ENCODE data around the gene HIBCH. TPM values are rescaled to one million over a fixed set of nuclear protein-coding genes. Genes with fewer than 3 reads are reported as not detected.
"Not testable (repeated sequence)": the region's sequence is repeated elsewhere in the genome, so short reads cannot be mapped to it uniquely, and the experiment has no call there.

Gene HIBCH
- total RNA-seq, 2 donors from 2014 or later, result 13.0 to 14.0 TPM

DNA sequence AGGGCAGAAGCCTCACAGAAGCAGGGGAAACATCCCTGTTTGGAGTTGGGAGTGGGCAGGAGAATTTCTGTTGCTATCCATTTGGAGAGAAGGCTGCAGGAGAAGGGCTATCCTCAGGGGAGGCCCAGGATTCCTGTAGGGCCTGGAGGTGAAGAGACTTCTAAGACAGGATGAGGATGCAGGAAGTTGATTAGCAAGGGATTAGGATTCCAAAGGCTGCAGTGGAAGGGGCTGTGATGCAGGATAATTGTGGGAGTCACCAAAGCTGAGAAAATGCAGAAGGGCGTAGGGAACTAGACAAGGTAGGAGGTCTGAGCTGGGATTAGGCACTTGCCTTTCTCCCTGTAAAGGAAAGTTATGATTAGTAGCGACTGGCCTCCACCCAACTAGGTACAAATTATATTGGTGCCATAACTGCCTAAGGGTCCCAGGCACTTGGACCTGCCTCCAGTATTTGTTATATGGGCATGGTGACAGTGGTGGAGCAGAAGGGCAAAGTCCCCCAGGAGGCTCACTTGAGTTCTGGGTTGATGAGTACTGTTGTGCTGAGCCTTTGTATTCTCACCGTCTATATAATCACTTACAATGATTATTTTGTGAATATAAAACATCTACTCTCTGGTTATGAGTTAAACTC is 160.7 kb downstream of the HIBCH start:
- H3K27me3 Mint-ChIP-seq, result peaks cover 11% of the 10 kb centered on the region

DNA sequence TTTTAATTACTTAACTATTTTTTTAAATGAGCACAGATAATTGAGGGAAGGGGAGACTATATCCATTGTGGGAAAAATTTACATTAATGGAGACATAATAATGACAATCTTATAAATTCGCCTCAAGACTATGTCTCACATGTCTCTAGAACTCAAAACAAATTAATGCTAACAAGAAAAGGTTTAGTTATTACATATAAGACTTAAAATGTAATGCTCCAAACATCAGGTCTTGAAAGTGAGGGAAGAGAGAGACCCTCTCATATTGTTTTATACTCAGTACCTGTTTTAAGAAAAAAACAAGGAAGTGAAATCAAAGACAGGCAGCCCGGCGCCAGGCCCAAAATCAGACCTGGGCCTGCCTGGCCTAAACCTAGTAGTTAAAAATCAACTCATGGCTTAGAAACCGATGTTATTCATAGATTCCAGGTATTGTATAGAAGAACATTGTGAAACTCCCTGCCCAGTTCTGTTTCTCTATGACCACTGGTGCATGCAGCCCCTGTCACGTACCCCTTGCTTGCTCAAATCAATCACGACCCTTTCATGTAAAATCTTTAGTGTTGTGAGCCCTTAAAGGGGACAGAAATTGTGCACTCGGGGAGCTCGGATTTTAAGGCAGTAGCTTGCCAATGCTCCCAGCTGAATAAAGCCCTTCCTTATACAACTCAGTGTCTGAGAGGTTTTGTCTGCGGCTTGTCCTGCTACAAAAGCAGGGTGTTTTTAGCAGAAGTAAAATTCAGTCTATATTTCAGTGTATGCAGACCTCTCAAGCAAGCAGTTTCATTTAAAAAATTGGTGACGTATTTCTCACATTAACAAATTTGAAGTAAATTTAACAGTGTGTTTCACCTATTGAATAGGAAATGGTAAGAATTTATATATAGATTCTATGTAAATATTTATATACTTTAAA is 161.8 kb downstream of the HIBCH start:
- ATAC-seq; H3K36me3 Mint-ChIP-seq (ENCODE audit: low read depth); H3K4me3 Mint-ChIP-seq; H3K9me3 ChIP-seq (ENCODE audit: control insufficient read depth, low read length, poor library complexity, severe bottlenecking); H3K4me1 Mint-ChIP-seq; H3K27ac Mint-ChIP-seq; DNase-seq: not testable (repeated sequence)
- peaks cover 11% of the 10 kb centered on the region for H3K27me3 Mint-ChIP-seq

More for the DNA sequence above, 160.7 kb downstream of the HIBCH start:
- Mint-ChIP-seq H3K4me3 (no peak overlapping the region), H3K27ac (no peak overlapping the region), H3K36me3 (ENCODE audit: low read depth) (no peaks in the 10 kb centered on the region), H3K4me1 (no peaks in the 10 kb centered on the region)
- no peaks in the 10 kb centered on the region for H3K9me3 ChIP-seq (ENCODE audit: control insufficient read depth, low read length, poor library complexity, severe bottlenecking)
- DNase-seq (no peak), ATAC-seq (no peak)

DNA sequence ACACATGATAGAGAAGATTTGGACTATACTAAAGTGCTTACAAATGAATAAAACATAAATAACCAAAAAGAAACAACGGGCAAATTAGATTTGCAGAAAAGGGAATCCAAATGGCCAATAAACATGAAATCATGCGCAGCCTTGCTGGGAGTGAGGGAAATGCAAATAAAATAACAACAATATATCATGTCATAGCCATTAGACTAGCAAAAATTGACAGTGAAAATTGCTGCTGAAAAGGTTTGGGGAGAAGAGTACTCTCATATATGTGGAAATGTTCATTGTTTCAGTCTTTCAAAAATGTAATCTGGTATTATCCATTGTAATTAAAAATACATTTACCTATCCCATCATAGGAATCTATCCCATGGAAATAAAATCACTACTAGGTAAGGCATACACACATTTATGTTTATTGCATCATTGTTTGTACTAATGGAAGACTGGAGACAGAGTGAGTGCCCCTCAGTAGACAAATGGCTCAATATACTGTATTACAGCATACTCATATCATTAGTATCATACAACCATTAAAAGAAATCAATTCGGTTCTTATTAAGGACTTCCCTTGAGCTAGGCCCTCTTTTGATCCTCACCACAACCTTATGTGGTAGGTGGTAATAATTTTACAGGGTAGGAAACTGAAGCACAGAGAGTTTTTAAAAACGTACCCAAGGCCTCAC is 163.0 kb downstream of the HIBCH start:
- H3K4me3 Mint-ChIP-seq, result no peak overlapping the region
- DNase-seq, result no peak
- H3K27me3 Mint-ChIP-seq, result peaks cover 11% of the 10 kb centered on the region
- H3K36me3 Mint-ChIP-seq (ENCODE audit: low read depth), result no peaks in the 10 kb centered on the region
- no peaks in the 10 kb centered on the region for H3K9me3 ChIP-seq (ENCODE audit: control insufficient read depth, low read length, poor library complexity, severe bottlenecking)
- no peaks in the 10 kb centered on the region for H3K4me1 Mint-ChIP-seq
- ATAC-seq, result no peak
- no peak overlapping the region for H3K27ac Mint-ChIP-seq

Other genes starting within 250 kb of the HIBCH start
- gene INPP1, start 23.8 kb upstream of the HIBCH start, total RNA-seq, result 1 to 10 TPM; 3.0 to 3.7 TPM
- 10 to 100 TPM; 36.2 to 55.6 TPM for gene MFSD6, start 88.5 kb upstream of the HIBCH start, total RNA-seq
- gene NEMP2, start 214.9 kb upstream of the HIBCH start, total RNA-seq, result 10 to 100 TPM; 12.7 to 15.1 TPM